Muscle layer of colon (tissue), 2 donors: ENCODE measurements around the gene TTC24.

Source experiments
- H3K27ac ChIP-seq: one replicate; pipeline ENCODE4 v1.7.0; 2013; ENCODE audit warnings: low read depth, mild to moderate bottlenecking, low read length, moderate library complexity
- H3K27me3 ChIP-seq, 2 donors: one replicate each; pipeline ENCODE4 v1.7.0; 2013; ENCODE audit warnings: low read length in 2 of 2, mild to moderate bottlenecking in 2 of 2; ENCODE audit not compliant: insufficient read depth in 2 of 2, control insufficient read depth in 1 of 2
- H3K36me3 ChIP-seq: one replicate; pipeline ENCODE4 v1.7.0; 2013; ENCODE audit warnings: mild to moderate bottlenecking, low read length; ENCODE audit not compliant: insufficient read depth
- H3K4me1 ChIP-seq: one replicate; pipeline ENCODE4 v1.7.0; 2013; ENCODE audit warnings: mild to moderate bottlenecking, low read length; ENCODE audit not compliant: insufficient read depth
- H3K4me3 ChIP-seq, 2 donors: one replicate each; pipeline ENCODE4 v1.7.0; 2013; ENCODE audit warnings: low read length in 2 of 2, low read depth in 1 of 2, mild to moderate bottlenecking in 1 of 2, moderate library complexity in 1 of 2
- H3K9ac ChIP-seq: one replicate; pipeline ENCODE4 v1.7.0; 2013; ENCODE audit warnings: low read length
- H3K9me3 ChIP-seq: one replicate; pipeline ENCODE4 v1.7.0; 2013; ENCODE audit warnings: mild to moderate bottlenecking, low read length
- donor health status: abdominal sarcoma.
- donor health status: Adenocarcinoma of cecum.

TTC24 gene

DNA sequence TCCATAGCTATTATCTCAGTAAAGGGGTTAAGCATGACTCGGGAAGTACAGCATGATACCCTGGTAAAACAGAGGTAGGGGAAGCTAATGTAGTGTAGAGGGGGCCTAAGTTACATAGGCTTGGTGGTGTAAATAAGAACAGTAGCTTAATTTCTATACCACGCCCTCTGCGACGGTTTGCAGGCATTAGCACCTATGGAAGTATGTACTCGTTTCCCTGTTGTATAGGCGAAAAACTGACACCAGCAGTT lies 11.6 kb downstream of the TTC24 start:
- peak overlapping the region; percentile 91 for H3K9ac ChIP-seq
- H3K36me3 ChIP-seq = peaks cover 24% of the 10 kb centered on the region
- no peaks in the 10 kb centered on the region for H3K27me3 ChIP-seq
- no peaks in the 10 kb centered on the region for H3K9me3 ChIP-seq
- H3K4me3 ChIP-seq = peak overlapping the region; percentile 42 to 78
- peaks cover 12% of the 10 kb centered on the region for H3K4me1 ChIP-seq
- H3K27ac ChIP-seq = peak overlapping the region; percentile 90

DNA sequence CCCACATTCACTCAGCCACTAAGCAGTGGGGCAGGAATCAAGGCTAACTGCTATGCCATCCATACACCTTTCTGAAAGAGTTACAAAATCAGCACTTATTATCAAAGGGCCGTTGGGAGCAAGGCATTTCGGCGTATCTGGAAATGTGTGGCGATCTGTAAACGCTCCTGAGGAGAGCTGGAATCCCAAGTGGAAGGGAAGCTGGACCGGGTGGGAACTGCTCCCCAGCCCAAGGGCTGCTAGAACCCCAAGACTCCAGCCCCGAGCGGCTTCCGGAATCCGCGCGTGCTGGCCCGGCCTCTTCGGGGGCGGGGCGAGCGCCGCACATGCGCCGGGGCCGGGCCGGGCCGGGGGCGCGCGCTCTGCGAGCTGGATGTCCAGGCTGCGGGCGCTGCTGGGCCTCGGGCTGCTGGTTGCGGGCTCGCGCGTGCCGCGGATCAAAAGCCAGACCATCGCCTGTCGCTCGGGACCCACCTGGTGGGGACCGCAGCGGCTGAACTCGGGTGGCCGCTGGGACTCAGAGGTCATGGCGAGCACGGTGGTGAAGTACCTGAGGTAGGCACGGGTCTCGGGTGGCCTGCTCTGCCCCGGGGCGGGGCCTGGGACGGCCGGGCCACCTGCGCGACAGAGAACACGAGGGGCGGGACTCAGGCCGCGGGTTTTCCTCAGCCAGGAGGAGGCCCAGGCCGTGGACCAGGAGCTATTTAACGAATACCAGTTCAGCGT lies 12.1 kb downstream of the TTC24 start, which contains the start of gene NAXE:
Gene NAXE (plus strand): TSS at position 345 of the 726 bp plus-strand sequence. CDS start 29 bp downstream, at position 374.
- H3K36me3 ChIP-seq = peaks cover 29% of the 10 kb centered on the region
- H3K4me3 ChIP-seq = peak within 1 kb of the TSS; percentile 78 to 82
- H3K9ac ChIP-seq = peak within 1 kb of the TSS; percentile 91

DNA sequence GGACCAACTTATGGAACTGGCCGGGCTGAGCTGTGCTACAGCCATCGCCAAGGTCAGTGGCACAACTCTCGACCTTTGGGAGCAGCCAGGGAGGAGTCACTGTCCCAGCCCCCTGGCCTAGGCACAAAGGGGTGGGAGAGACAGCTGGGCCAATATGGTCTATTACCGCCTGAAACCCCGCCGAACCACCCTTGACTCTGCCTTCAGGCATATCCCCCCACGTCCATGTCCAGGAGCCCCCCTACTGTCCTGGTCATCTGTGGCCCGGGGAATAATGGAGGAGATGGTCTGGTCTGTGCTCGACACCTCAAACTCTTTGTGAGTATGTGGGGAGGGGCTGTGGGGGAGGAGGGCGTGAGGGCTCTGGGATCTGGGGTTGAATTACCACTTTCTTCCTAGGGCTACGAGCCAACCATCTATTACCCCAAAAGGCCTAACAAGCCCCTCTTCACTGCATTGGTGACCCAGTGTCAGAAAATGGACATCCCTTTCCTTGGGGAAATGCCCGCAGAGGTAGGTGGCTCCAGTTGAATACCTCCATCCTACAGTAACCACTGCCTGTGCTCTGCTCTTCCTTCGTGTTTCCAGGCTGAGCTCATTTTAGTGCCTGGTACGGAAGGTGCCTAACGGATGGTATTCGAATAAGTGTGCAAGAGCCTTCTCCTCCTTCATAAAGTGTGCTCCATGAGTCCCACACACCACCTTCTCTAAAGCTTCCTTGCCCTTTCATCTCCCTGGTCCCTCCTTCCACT lies 12.8 kb downstream of the TTC24 start:
- H3K36me3 ChIP-seq = peaks cover 36% of the 10 kb centered on the region
- no peaks in the 10 kb centered on the region for H3K27me3 ChIP-seq
- no peaks in the 10 kb centered on the region for H3K9me3 ChIP-seq
- peak overlapping the region; percentile 72 for H3K9ac ChIP-seq
- peak overlapping the region; percentile 78 to 82 for H3K4me3 ChIP-seq
- H3K4me1 ChIP-seq = peaks cover 12% of the 10 kb centered on the region
- peak overlapping the region; percentile 90 for H3K27ac ChIP-seq

More for the DNA sequence above, 12.1 kb downstream of the TTC24 start, which contains the start of gene NAXE:
- Histone ChIP-seq H3K27ac (peak within 1 kb of the TSS; percentile 90), H3K4me1 (peaks cover 12% of the 10 kb centered on the region), H3K9me3 (no peaks in the 10 kb centered on the region), H3K27me3 (no peaks in the 10 kb centered on the region)

DNA sequence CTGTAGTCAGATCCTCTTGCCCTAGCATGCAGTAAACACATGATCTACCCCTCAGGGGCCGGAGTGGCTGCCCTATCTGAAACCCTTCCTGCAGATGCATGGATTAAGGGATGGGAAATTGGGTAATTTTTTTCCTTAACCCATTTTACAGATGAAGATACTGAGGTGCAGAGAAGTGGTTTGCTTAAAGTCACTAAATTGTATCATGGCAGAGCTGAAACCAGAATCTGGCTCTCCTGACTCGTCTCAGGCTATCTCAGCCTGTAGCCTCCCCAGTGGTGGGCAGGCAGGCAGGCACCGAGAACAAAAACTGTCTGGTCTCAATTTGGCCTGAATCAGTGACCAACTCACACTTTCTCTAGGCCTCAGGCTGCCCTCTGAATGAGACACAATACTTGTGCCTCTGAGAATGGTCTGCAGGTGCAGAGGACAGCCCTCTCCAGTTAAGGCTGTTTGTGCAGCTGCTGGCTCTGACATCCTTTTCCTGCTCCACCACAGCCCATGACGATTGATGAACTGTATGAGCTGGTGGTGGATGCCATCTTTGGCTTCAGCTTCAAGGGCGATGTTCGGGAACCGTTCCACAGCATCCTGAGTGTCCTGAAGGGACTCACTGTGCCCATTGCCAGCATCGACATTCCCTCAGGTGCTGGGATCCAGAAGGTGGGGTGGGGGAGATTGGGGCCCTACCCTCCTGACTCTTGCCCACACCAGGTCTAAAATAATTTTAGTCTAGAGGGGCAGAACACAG lies 13.6 kb downstream of the TTC24 start:
- Histone ChIP-seq H3K27me3 (no peaks in the 10 kb centered on the region), H3K27ac (no peak overlapping the region), H3K9ac (no peak overlapping the region)

DNA sequence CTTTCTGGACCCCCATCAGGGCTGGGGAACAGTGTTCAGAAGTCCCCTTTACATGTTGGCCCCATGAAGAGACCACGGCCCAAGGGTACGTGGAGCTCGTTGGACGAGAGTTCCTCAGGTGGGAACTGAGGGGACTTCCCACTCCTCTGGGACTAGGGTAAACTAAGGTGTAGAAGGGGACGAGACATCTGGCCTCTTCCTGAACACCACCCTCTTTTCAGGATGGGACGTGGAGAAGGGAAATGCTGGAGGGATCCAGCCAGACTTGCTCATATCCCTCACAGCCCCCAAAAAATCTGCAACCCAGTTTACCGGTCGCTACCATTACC lies 14.1 kb downstream of the TTC24 start:
- H3K4me3 ChIP-seq = no peak overlapping the region
- peaks cover 49% of the 10 kb centered on the region for H3K36me3 ChIP-seq
- no peaks in the 10 kb centered on the region for H3K27me3 ChIP-seq
- H3K4me1 ChIP-seq = peaks cover 12% of the 10 kb centered on the region
- H3K27ac ChIP-seq = no peak overlapping the region
- no peak overlapping the region for H3K9ac ChIP-seq
- H3K9me3 ChIP-seq = no peaks in the 10 kb centered on the region

More for the DNA sequence above, 13.6 kb downstream of the TTC24 start:
- Histone ChIP-seq H3K36me3 (peaks cover 43% of the 10 kb centered on the region), H3K9me3 (no peaks in the 10 kb centered on the region), H3K4me1 (peaks cover 12% of the 10 kb centered on the region), H3K4me3 (no peak overlapping the region)

DNA sequence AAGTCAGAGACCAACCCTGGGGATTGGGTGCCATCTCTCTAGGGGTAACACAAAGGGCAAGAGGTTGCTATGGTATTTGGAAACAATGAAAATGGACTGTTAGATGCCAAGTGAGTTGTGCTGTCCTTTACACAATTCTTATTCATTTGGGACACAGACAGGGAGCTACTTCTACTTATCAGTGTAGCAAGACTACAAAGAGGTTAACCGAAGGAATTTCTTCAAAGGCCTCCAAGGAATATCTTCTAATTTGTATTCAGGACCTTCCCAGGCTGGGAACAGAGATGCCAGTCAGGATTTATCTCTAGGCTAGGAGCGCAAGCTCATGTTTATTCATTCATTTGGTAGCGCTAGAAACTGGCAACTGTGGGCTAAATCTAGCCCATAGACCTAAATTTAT lies 14.7 kb downstream of the TTC24 start:
- no peaks in the 10 kb centered on the region for H3K9me3 ChIP-seq
- H3K4me3 ChIP-seq = no peak overlapping the region
- peaks cover 52% of the 10 kb centered on the region for H3K36me3 ChIP-seq
- H3K9ac ChIP-seq = no peak overlapping the region
- H3K27me3 ChIP-seq = no peaks in the 10 kb centered on the region
- H3K27ac ChIP-seq = no peak overlapping the region
- peaks cover 12% of the 10 kb centered on the region for H3K4me1 ChIP-seq

DNA sequence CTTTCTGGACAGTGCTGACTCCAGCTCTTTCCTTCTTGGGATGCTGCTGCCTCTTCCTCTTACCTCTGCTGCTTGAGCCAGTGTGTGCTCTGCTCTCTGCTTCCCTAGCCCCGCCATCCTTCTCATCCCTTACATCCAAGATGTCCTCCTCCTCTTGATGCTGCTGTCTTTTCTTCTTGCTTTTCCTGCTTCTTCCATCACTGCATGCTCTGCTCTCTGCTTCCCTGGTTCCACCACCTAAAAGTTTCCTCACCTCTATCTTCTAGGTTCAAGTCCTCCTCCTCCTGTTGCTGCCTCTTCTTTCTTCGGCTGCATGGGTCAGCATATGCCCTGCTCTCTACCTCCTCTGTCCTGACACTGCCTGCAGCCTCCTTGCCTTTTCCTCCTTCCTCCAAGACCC lies 15.5 kb downstream of the TTC24 start:
- Histone ChIP-seq H3K4me1 (peaks cover 12% of the 10 kb centered on the region), H3K4me3 (no peak overlapping the region), H3K27ac (no peak overlapping the region), H3K9ac (no peak overlapping the region), H3K36me3 (peaks cover 52% of the 10 kb centered on the region), H3K9me3 (no peaks in the 10 kb centered on the region), H3K27me3 (no peaks in the 10 kb centered on the region)

DNA sequence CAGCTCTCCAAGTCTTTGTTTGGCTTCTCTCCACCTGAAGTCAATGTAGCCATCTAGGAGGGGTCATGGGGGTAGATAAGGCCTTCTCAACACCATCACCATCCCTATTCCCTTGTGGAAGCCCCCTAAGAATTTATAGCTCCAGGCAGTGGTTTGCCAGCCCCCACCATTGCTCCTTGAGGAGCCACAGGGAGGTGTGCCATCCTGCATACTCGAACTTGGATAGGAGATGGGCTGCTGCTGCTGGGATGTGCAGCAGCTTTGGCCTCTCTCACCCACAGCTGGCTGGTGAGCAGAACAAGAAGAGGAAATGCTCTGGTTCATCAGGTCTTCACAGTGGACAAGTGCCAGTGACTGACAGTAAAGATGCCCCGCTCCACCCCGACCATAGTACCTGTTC lies 16.9 kb downstream of the TTC24 start:
- Histone ChIP-seq H3K36me3 (peaks cover 52% of the 10 kb centered on the region), H3K27me3 (no peaks in the 10 kb centered on the region)

DNA sequence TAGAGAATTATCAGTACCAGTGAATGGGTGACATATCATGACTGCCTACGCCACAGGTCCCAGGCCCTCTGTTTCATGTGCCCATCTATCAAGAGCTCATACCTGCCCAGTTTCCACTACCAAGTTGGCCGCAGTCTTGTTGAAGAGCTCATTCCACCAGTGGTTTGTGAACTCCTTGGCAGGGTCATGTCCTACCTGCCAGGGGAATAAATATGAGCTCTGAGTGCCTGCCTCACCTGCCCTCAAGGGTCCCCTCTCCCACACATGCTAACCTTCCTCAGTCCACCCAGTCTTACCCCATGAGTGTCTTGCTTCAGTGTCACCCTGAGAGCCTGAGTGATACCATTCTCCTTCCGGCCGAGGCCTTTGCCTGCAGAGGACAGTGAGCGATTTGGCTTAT lies 18.6 kb downstream of the TTC24 start:
- Histone ChIP-seq H3K4me1 (peaks cover 11% of the 10 kb centered on the region), H3K27ac (no peak overlapping the region), H3K9me3 (no peaks in the 10 kb centered on the region), H3K4me3 (no peak overlapping the region), H3K36me3 (peaks cover 52% of the 10 kb centered on the region), H3K9ac (no peak overlapping the region), H3K27me3 (no peaks in the 10 kb centered on the region)

More for the DNA sequence above, 16.9 kb downstream of the TTC24 start:
- H3K9me3 ChIP-seq = no peaks in the 10 kb centered on the region
- H3K9ac ChIP-seq = no peak overlapping the region
- no peak overlapping the region for H3K27ac ChIP-seq
- no peak overlapping the region for H3K4me3 ChIP-seq
- peaks cover 7% of the 10 kb centered on the region for H3K4me1 ChIP-seq

DNA sequence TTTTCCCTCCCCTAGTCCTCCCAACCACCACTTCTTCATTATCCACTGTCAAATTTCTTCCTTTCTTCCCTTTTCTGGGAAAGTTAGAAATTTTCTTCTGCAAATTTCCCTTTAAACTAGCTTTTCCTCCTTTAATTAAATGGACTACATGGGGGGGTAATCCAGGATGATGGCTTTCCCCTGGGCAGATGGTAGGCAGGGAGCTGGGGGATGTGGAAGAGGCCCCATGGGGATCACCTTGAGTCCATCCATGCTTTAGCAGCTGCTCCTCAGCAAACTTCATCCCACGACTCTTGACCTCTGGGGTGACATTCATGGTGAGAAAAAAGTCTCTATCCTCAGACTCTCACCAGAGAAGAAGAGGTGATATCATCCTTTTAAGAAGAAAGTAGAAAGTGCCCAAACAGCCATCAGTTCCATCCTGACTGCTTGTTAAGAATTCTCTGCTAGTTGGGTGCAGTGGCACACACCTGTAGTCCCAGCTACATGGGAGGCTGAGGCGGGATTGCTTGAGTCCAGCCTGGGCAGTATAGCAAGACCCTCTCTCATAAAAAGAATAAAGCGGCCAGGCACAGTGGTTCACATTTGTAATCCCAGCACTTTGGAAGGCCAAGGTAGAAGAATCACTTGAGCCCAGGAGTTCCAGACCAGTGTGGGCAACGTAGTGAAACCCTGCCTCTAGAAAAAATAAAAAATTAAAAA lies 19.4 kb downstream of the TTC24 start:
- no peak overlapping the region for H3K4me3 ChIP-seq
- H3K9ac ChIP-seq = no peak overlapping the region
- H3K27me3 ChIP-seq = no peaks in the 10 kb centered on the region
- no peaks in the 10 kb centered on the region for H3K9me3 ChIP-seq
- H3K27ac ChIP-seq = no peak overlapping the region
- peaks cover 11% of the 10 kb centered on the region for H3K4me1 ChIP-seq
- peaks cover 49% of the 10 kb centered on the region for H3K36me3 ChIP-seq

DNA sequence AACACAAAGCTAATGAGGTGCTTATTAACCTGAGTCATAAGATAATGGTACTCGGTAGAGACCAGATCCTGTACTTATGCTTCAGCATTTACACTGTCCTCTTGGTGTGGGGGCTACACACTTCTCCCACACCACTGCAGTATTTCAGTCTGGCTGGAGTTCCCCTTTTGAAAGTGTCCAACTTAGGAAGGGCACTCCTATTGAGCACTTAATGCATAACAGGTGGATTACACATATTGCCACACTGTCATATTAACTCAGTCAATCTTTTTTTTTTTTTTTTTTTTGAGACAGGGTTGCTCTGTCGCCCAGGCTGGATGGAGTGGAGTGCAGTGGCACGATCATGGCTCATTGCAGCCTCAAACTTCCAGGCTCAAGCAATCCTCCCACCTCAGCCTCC lies 20.3 kb downstream of the TTC24 start:
- no peaks in the 10 kb centered on the region for H3K9me3 ChIP-seq
- no peak overlapping the region for H3K4me3 ChIP-seq
- no peaks in the 10 kb centered on the region for H3K27me3 ChIP-seq
- no peak overlapping the region for H3K9ac ChIP-seq
- H3K4me1 ChIP-seq = peaks cover 11% of the 10 kb centered on the region
- H3K27ac ChIP-seq = no peak overlapping the region
- peaks cover 39% of the 10 kb centered on the region for H3K36me3 ChIP-seq
